ENCODE data around the gene MT1A. TPM values are rescaled to one million over a fixed set of nuclear protein-coding genes. Genes with fewer than 3 reads are reported as not detected.

Gene MT1A
- total RNA-seq, 6 donors from 2014 or later: 5.4 to 59.1 (median 13.4) TPM; not detected in 1

DNA sequence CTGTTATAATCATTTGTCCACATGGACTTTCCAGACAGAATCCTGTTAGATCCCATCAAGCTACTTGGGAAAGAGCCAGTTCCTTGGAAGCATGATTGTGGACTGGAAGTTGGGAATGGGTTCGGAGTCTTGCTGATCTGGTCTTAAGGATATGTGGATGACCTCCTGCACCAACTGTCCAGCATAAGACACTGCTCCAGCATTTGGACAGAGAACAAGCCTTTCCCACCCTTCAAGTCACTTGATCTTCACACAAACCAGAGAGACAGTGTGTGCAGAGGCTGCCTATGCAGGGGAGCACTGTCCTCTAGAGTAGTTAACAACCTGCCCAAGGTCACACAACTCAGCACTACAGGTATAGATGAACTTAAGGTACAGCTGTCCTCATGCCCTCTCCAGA, 7.4 kb downstream of the MT1A start:
- WGBS, 2 donors: 0 to 43% methylated on average over 1 of the region's 1 CpG
- DNase-seq (no peak), ATAC-seq (ENCODE audit: low FRiP score in 2 of 2) (no peak)
- no peaks in the 10 kb centered on the region for H3K9me3 ChIP-seq
- no peak for TF ChIP-seq POLR2AphosphoS5 (IDR thresholded peaks at IDR 0.05)
- TF ChIP-seq EP300 (IDR thresholded peaks at IDR 0.05): no peak
- TF ChIP-seq, protein P1, sequence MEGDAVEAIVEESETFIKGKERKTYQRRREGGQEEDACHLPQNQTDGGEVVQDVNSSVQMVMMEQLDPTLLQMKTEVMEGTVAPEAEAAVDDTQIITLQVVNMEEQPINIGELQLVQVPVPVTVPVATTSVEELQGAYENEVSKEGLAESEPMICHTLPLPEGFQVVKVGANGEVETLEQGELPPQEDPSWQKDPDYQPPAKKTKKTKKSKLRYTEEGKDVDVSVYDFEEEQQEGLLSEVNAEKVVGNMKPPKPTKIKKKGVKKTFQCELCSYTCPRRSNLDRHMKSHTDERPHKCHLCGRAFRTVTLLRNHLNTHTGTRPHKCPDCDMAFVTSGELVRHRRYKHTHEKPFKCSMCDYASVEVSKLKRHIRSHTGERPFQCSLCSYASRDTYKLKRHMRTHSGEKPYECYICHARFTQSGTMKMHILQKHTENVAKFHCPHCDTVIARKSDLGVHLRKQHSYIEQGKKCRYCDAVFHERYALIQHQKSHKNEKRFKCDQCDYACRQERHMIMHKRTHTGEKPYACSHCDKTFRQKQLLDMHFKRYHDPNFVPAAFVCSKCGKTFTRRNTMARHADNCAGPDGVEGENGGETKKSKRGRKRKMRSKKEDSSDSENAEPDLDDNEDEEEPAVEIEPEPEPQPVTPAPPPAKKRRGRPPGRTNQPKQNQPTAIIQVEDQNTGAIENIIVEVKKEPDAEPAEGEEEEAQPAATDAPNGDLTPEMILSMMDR (IDR thresholded peaks at IDR 0.05): no peak
- no peak for TF ChIP-seq POLR2A (IDR thresholded peaks at IDR 0.05)
- no peak overlapping the region for H3K27ac ChIP-seq
- no peaks in the 10 kb centered on the region for H3K36me3 ChIP-seq
- no peaks in the 10 kb centered on the region for H3K27me3 ChIP-seq
- H3K4me1 ChIP-seq: peaks cover 13 to 17% (median 16%) of the 10 kb centered on the region in 4 donors
- H3K4me3 ChIP-seq: no peak overlapping the region

DNA sequence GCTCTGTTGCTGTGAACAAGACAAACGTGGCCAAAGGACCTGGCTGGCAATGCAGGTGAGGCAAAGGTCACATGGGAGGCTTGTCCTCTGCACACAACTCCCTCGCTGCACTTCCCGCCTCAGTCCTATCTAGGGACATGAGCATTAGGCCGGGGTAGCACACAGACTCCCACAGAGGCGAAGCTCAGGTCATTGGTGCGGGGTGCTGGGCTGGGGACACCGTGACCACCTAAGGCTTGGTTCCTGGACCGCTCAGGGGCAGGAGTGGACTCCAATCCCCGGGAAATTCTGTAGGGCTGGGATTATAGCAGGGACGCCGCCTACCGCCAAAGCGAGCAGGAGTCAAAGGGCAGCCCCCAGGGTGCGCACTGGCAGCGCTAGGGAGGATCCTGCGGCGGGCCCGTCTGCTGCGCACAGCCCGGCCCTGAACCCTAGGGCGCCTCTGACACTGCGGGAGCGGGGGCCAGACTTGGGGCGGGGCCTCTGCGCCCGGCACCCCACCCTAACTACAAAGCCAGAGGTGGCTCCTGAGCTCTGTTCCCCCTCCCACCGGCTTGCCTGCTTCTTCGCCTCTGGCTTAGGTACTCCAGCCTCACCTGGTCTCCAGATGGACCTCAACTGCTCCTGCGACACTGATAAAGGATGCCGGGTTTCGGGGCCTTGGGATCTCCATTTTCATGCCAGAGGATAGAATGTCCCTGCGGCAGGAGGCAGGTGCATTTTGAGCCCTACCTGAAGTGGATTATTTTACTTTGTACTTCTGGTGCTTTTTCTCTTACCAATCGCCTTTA, 9.4 kb downstream of the MT1A start:
- WGBS, 2 donors: 43 to 60% methylated on average over 15 to 26 of the region's 33 CpGs
- TF ChIP-seq POLR2A (IDR thresholded peaks at IDR 0.05) (no peak), POLR2AphosphoS5 (IDR thresholded peaks at IDR 0.05) (no peak), EP300 (IDR thresholded peaks at IDR 0.05) (no peak)
- TF ChIP-seq, protein P1 (IDR thresholded peaks at IDR 0.05): no peak
- ATAC-seq (ENCODE audit: low FRiP score in 2 of 2) (no peak), DNase-seq (peak in 1 of 2 donors; percentile 75)
- peaks cover 13 to 15% (median 14%) of the 10 kb centered on the region in 4 donors for H3K4me1 ChIP-seq
- no peak overlapping the region for H3K27ac ChIP-seq
- no peaks in the 10 kb centered on the region for H3K27me3 ChIP-seq
- no peaks in the 10 kb centered on the region for H3K9me3 ChIP-seq
- H3K36me3 ChIP-seq: no peaks in the 10 kb centered on the region
- H3K4me3 ChIP-seq: no peak overlapping the region

GRCh38 chr16:56649271-56649670, 10.8 kb downstream of the MT1A start:
- no peak for ATAC-seq (ENCODE audit: low FRiP score in 2 of 2)

GRCh38 chr16:56649820-56650219, 11.4 kb downstream of the MT1A start:
- Histone ChIP-seq H3K9me3 (no peaks in the 10 kb centered on the region), H3K4me1 (no peaks in the 10 kb centered on the region), H3K27me3 (no peaks in the 10 kb centered on the region), H3K4me3 (no peak overlapping the region), H3K36me3 (no peaks in the 10 kb centered on the region), H3K27ac (no peak overlapping the region)
- no peak for DNase-seq
- 74 to 77% methylated on average over 3 of the region's 3 CpGs for WGBS, 2 donors
- TF ChIP-seq POLR2AphosphoS5 (IDR thresholded peaks at IDR 0.05) (no peak), EP300 (IDR thresholded peaks at IDR 0.05) (no peak), POLR2A (IDR thresholded peaks at IDR 0.05) (no peak)
- TF ChIP-seq, protein P1 (IDR thresholded peaks at IDR 0.05): no peak
- ATAC-seq (ENCODE audit: low FRiP score in 2 of 2): no peak

More at GRCh38 chr16:56649271-56649670, 10.8 kb downstream of the MT1A start:
- H3K4me3 ChIP-seq: no peak overlapping the region
- H3K27ac ChIP-seq: no peak overlapping the region
- TF ChIP-seq POLR2A (IDR thresholded peaks at IDR 0.05) (no peak), EP300 (IDR thresholded peaks at IDR 0.05) (no peak), POLR2AphosphoS5 (IDR thresholded peaks at IDR 0.05) (no peak)
- TF ChIP-seq, protein P1 (IDR thresholded peaks at IDR 0.05): no peak
- peaks cover 0 to under 1% (median 0%) of the 10 kb centered on the region in 4 donors for H3K4me1 ChIP-seq
- DNase-seq: no peak
- H3K36me3 ChIP-seq: no peaks in the 10 kb centered on the region
- H3K27me3 ChIP-seq: no peaks in the 10 kb centered on the region
- no peaks in the 10 kb centered on the region for H3K9me3 ChIP-seq
- WGBS, 2 donors: 93 to 100% methylated on average over 2 of the region's 2 CpGs
